SK-N-SH (cell line): ENCODE data around the gene SHBG. TPM values are rescaled to one million over a fixed set of nuclear protein-coding genes. Genes with fewer than 3 reads are reported as not detected.
A peak's percentile ranks its signal among the peaks of the same experiment; 100 is the strongest.

Experiments
- CTCF ChIA-PET: fragments of 300-600, 350-600 bp; formaldehyde crosslinking; extraction: SDS; loops from one replicate; lab custom pipeline; 2021; lab: Yijun Ruan, JAX
- POLR2A ChIA-PET: fragments of 350-600 bp; sonication (Branson Sonifier 250); formaldehyde crosslinking; extraction: SDS; loops from one replicate; lab custom pipeline; 2020; ENCODE audit warnings: antibody characterized with exemption, inconsistent platforms; lab: Yijun Ruan, JAX
- DNase-seq: peaks from one replicate; pipeline ENCODE4 v3.0.0; 2012
- H2AFZ ChIP-seq: fragments of 200-600 bp; sonication (generic); 2 replicates; pipeline ENCODE4 v1.8.1; 2016; ENCODE audit warnings: antibody characterized with exemption, mild to moderate bottlenecking, low read depth
- H3F3A ChIP-seq: fragments of 200-600 bp; sonication (generic); replicated peaks from 2 replicates; pipeline ENCODE3; 2016; ENCODE audit warnings: antibody characterized with exemption, mild to moderate bottlenecking; ENCODE audit not compliant: insufficient read depth
- H3K27ac ChIP-seq, 2 experiments: fragments of 200-500 bp in 1 of 2; fragments of 200-600 bp in 1 of 2; sonication (Bioruptor generic) in 1 of 2; sonication (generic), shearing (Covaris generic) in 1 of 2; 2 replicates each; pipeline versions ENCODE4 v1.5.1 to v1.6.1; 2014 to 2016; ENCODE audit warnings: low read depth in 2 of 2, inconsistent platforms in 1 of 2, low read length in 1 of 2, mild to moderate bottlenecking in 1 of 2, mixed read lengths in 1 of 2
- H3K27me3 ChIP-seq: fragments of 200-600 bp; sonication (generic), shearing (Covaris generic); 2 replicates; pipeline ENCODE4 v1.6.1; 2016; ENCODE audit warnings: mixed run types; ENCODE audit not compliant: insufficient read depth
- H3K36me3 ChIP-seq, 2 experiments: fragments of 200-500 bp in 1 of 2; fragments of 200-600 bp in 1 of 2; sonication (Bioruptor generic) in 1 of 2; sonication (generic) in 1 of 2; replicated peaks in 1 of 2; 2 replicates each; pipeline versions ENCODE3 to v1.5.1; 2014 to 2016; ENCODE audit warnings: low read length in 1 of 2, mild to moderate bottlenecking in 1 of 2; ENCODE audit not compliant: insufficient read depth in 2 of 2, control insufficient read depth in 1 of 2
- H3K4me1 ChIP-seq, 2 experiments: fragments of 200-500 bp in 1 of 2; fragments of 200-600 bp in 1 of 2; sonication (Bioruptor generic) in 1 of 2; sonication (generic), shearing (Covaris generic) in 1 of 2; 2 replicates each; pipeline versions ENCODE4 v1.5.1 to v1.6.1; 2014 to 2016; ENCODE audit warnings: low read depth in 1 of 2, low read length in 1 of 2, mixed run types in 1 of 2; ENCODE audit not compliant: insufficient read depth in 2 of 2, control insufficient read depth in 1 of 2
- H3K4me2 ChIP-seq: fragments of 200-600 bp; sonication (generic), shearing (Covaris generic); 2 replicates; pipeline ENCODE4 v1.6.1; 2017; ENCODE audit warnings: mixed run types
- H3K4me3 ChIP-seq, 2 experiments: fragments of 200-500 bp in 1 of 2; fragments of 200-600 bp in 1 of 2; sonication (Bioruptor generic) in 1 of 2; sonication (generic), shearing (Covaris generic) in 1 of 2; 2 replicates each; pipeline versions ENCODE4 v1.5.1 to v1.8.1; 2014 to 2016; ENCODE audit warnings: low read depth in 2 of 2, inconsistent platforms in 1 of 2, low read length in 1 of 2, mild to moderate bottlenecking in 1 of 2, mixed read lengths in 1 of 2, moderate library complexity in 1 of 2
- H3K79me2 ChIP-seq: fragments of 200-600 bp; sonication (generic); 2 replicates; pipeline ENCODE4 v1.8.1; 2017; ENCODE audit warnings: mild to moderate bottlenecking; ENCODE audit not compliant: insufficient read depth
- H3K9ac ChIP-seq: fragments of 200-600 bp; sonication (generic); 2 replicates; pipeline ENCODE4 v1.6.1; 2017; ENCODE audit warnings: mixed run types
- H3K9me2 ChIP-seq: fragments of 200-600 bp; sonication (generic); 2 replicates; pipeline ENCODE4 v1.6.1; 2017; ENCODE audit warnings: mixed run types
- H3K9me3 ChIP-seq: fragments of 200-600 bp; sonication (generic); 2 replicates; pipeline ENCODE4 v1.6.1; 2017; ENCODE audit warnings: mixed run types, mild to moderate bottlenecking, moderate library complexity
- H4K20me1 ChIP-seq: fragments of 200-600 bp; sonication (generic); 2 replicates; pipeline ENCODE4 v1.6.1; 2017; ENCODE audit warnings: mild to moderate bottlenecking, mixed run types; ENCODE audit not compliant: insufficient read depth
- ELF1 ChIP-seq: IDR thresholded peaks from 2 replicates; pipeline ENCODE4 v1.4.0; 2012
- EZH2phosphoT487 ChIP-seq: fragments of 200-600 bp; sonication (generic); IDR thresholded peaks from 2 replicates; pipeline ENCODE4 v1.6.1; 2017; ENCODE audit warnings: low read depth, mixed run types, mild to moderate bottlenecking, antibody characterized with exemption, moderate library complexity, borderline replicate concordance
- FOSL2 ChIP-seq: IDR thresholded peaks from 2 replicates; pipeline ENCODE4 v1.4.0; 2012; ENCODE audit warnings: low read depth, mild to moderate bottlenecking, moderate library complexity, borderline replicate concordance
- MEF2A ChIP-seq: IDR thresholded peaks from 2 replicates; pipeline ENCODE4 v1.4.0; 2012; ENCODE audit warnings: low read depth, borderline replicate concordance
- PBX3 ChIP-seq: IDR thresholded peaks from 2 replicates; pipeline ENCODE4; 2012
- RAD21 ChIP-seq: IDR thresholded peaks from 2 replicates; pipeline ENCODE4 v1.6.1; 2012; ENCODE audit warnings: mild to moderate bottlenecking, low read length
- RCOR1 ChIP-seq: fragments of 150-350 bp; IDR thresholded peaks from 2 replicates; pipeline ENCODE4 v1.6.1; 2017; ENCODE audit warnings: antibody characterized with exemption, low read length
- RFX5 ChIP-seq: IDR thresholded peaks from 2 replicates; pipeline ENCODE4 v1.6.1; 2012; ENCODE audit warnings: mild to moderate bottlenecking, improper control_type of control experiment, low read length
- SMC3 ChIP-seq: IDR thresholded peaks from 2 replicates; pipeline ENCODE4 v1.6.1; 2012; ENCODE audit warnings: low read depth, low read length, improper control_type of control experiment
- TCF12 ChIP-seq: IDR thresholded peaks from 2 replicates; pipeline ENCODE4 v1.4.0; 2012
- WGBS: methylation state at CpG from one replicate; pipeline ENCODE4 v1.1.6; 2017; ENCODE audit warnings: low lambda C conversion rate; 5-methylcytosine and 5-hydroxymethylcytosine counted together
- polyA plus RNA-seq, 3 experiments: library from polyadenylated mRNA; depleted of rRNA; stranded (reverse); fragments of >200 nt; gene quantifications; 2 replicates each; pipeline ENCODE4 v1.2.3, GENCODE V29; 2012
- TF ChIP-seq, protein P1 (sequence below): fragments of 200-600 bp; sonication (generic); IDR thresholded peaks from 2 replicates; pipeline ENCODE4 v1.6.1; 2017; ENCODE audit warnings: antibody characterized with exemption, mild to moderate bottlenecking, moderate library complexity

Gene SHBG
- polyA plus RNA-seq, 1 of the 3 experiments (the other 2 are of a cell fraction): 1.1 TPM

GRCh38 chr17:7673239-7673638 is 43.3 kb downstream of the SHBG start:
- Histone ChIP-seq H3K4me3 (no peak overlapping the region; a peak in 1 of 4 replicates), H3F3A (no peaks in the 10 kb centered on the region)
- TF ChIP-seq TCF12: no peak
- TF ChIP-seq, protein P1, sequence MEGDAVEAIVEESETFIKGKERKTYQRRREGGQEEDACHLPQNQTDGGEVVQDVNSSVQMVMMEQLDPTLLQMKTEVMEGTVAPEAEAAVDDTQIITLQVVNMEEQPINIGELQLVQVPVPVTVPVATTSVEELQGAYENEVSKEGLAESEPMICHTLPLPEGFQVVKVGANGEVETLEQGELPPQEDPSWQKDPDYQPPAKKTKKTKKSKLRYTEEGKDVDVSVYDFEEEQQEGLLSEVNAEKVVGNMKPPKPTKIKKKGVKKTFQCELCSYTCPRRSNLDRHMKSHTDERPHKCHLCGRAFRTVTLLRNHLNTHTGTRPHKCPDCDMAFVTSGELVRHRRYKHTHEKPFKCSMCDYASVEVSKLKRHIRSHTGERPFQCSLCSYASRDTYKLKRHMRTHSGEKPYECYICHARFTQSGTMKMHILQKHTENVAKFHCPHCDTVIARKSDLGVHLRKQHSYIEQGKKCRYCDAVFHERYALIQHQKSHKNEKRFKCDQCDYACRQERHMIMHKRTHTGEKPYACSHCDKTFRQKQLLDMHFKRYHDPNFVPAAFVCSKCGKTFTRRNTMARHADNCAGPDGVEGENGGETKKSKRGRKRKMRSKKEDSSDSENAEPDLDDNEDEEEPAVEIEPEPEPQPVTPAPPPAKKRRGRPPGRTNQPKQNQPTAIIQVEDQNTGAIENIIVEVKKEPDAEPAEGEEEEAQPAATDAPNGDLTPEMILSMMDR: peak; percentile 56
- peak; percentile 29; the same call in 1 of the 2 replicates for TF ChIP-seq RAD21
- TF ChIP-seq, all 33 proteins: peak for 2
- Histone ChIP-seq H3K9ac (no peak overlapping the region), H3K27ac (no peak overlapping the region), H4K20me1 (no peaks in the 10 kb centered on the region; the same call in 1 of the 2 replicates), H3K36me3 (peaks cover 50% of the 10 kb centered on the region in 2 experiments), H3K9me3 (no peaks in the 10 kb centered on the region), H3K4me1 (no peaks in the 10 kb centered on the region), H2AFZ (no peak overlapping the region), H3K79me2 (peaks cover 20% of the 10 kb centered on the region; the same call in 1 of the 2 replicates), H3K27me3 (no peaks in the 10 kb centered on the region), H3K9me2 (no peaks in the 10 kb centered on the region), H3K4me2 (no peak overlapping the region)
- 98% methylated on average over 2 of the region's 2 CpGs for WGBS
- no peak for DNase-seq
- ChIA-PET POLR2A (interaction anchor here (0.8 kb wide), 1 partner anchor 13 kb away, joined by 5 read pairs; no protein-coding TSS in a partner anchor), CTCF (interaction anchor here (0.8 to 6.6 kb wide), 11 partner anchors 11 to 83 kb away, joined by 3 to 47 read pairs (median 5); partner anchors contain the start of genes ATP1B2, DNAH2, FXR2 and SAT2)

- Histone ChIP-seq H3K9me3 (no peaks in the 10 kb centered on the region), H3K27me3 (no peaks in the 10 kb centered on the region), H3K4me1 (no peaks in the 10 kb centered on the region), H2AFZ (no peak overlapping the region), H3F3A (no peaks in the 10 kb centered on the region), H3K27ac (no peak overlapping the region), H4K20me1 (no peaks in the 10 kb centered on the region; the same call in 1 of the 2 replicates), H3K4me3 (no peak overlapping the region), H3K9me2 (no peaks in the 10 kb centered on the region), H3K79me2 (peaks cover 29% of the 10 kb centered on the region), H3K4me2 (no peak overlapping the region), H3K36me3 (peaks cover 38 to 45% of the 10 kb centered on the region in 2 experiments), H3K9ac (no peak overlapping the region)
- no peak for DNase-seq
- POLR2A ChIA-PET: interaction anchor here (0.8 kb wide), 1 partner anchor 10 kb away, joined by 3 read pairs; no protein-coding TSS in a partner anchor
- CTCF ChIA-PET: interaction anchor here (1.0 to 6.6 kb wide), 4 partner anchors 11 to 401 kb away, joined by 3 to 47 read pairs (median 8); partner anchors contain the start of genes TP53 and WRAP53
- 91% methylated on average over 14 of the region's 14 CpGs for WGBS
- TF ChIP-seq MEF2A (no peak), RCOR1 (no peak), FOSL2 (no peak), RAD21 (no peak), SMC3 (no peak), ELF1 (no peak), EZH2phosphoT487 (no peak), PBX3 (no peak), RFX5 (no peak)
Observed at GRCh38 chr17:7674934-7675333, 45.0 kb downstream of the SHBG start.
